Activated CD8-positive, alpha-beta memory T cell treated with anti-CD3 and anti-CD28 coated beads for 36 hours (primary cell): ENCODE results near the gene TGFBR3. TPM values are rescaled to one million over a fixed set of nuclear protein-coding genes. Genes with fewer than 3 reads are reported as not detected.

Source experiments
- CTCF ChIA-PET: fragments of 350-600 bp; sonication (Branson Sonifier 250); formaldehyde crosslinking; loops from one replicate; lab custom pipeline; 2021; ENCODE audit warnings: antibody characterized with exemption; lab: Charles Lee
- POLR2A ChIA-PET: fragments of 350-600 bp; sonication (Branson Sonifier 250); formaldehyde crosslinking; loops from one replicate; lab custom pipeline; 2021; ENCODE audit warnings: antibody characterized with exemption; lab: Charles Lee
- total RNA-seq, 2 experiments: library from RNA; stranded (reverse); gene quantifications; one replicate each; pipeline ENCODE4 v1.2.3, GENCODE V29; 2021

TGFBR3 gene
- total RNA-seq, 2 experiments from 2014 or later: 17.3 to 18.7 TPM

DNA sequence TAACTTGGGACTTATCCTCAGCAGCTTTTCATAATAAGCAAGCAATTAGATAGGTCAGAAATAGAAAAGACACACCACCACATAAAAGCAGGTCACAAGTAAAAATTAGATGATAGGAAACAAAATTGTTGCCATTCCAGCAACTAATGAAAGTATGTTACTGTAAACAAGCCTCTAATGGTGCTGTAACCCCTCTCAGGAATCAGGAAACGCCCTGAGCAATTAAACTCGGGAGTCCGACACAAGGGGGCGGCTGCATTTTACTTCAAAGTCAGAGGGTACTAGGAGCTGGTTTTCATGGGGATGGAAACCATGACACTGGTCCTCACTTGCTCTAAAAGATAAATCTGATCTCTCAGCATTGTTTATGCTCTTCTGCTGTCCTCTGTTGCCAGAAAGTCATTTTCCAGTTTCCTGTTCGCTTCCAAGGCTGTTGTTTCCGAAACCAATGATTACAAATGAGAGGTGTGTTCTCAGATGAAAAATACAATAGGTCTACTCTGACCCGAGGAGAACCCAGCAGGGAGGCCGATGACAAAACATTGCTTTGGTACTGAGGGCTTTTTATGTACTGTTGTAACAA is 93.4 kb downstream of the TGFBR3 start:
- ChIA-PET CTCF (no interaction called here), POLR2A (no interaction called here)

DNA sequence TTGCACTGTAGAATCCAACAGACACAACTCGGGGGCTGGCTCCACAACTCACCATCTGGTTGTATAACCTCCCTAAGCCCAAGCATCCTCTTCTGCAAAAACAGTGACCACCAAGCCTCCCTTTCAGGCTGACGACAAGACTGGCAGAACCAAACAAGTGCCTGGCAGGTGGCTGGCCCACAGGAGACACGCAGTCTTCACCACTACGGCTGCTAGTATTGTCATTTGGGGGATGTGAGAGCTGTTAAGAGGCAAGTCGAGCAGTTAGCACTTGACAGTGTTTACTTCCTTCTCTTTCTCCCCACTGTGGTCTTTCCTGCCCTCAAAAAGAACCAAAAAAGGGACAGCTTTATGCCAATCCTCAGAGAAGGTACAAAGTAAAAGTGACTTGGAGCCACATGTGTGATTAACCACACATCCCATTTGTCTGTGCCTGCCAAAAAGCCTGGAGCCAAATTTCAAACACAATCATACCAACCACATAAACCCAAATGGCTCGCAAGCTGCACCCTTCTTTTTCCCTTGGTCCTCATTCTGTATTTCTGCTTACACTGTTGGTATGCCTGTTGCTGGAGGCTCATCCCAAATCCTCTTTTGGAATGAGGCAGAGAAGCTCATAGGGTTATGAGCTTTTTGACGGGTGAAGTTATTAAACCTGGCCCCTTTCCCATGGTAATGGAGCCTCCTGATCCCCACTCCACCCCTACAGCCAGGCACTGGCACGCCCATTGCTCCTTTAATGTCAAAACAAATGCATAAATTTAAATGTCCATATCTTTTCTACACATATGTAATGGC is 94.1 kb downstream of the TGFBR3 start:
- POLR2A ChIA-PET: no interaction called here

DNA sequence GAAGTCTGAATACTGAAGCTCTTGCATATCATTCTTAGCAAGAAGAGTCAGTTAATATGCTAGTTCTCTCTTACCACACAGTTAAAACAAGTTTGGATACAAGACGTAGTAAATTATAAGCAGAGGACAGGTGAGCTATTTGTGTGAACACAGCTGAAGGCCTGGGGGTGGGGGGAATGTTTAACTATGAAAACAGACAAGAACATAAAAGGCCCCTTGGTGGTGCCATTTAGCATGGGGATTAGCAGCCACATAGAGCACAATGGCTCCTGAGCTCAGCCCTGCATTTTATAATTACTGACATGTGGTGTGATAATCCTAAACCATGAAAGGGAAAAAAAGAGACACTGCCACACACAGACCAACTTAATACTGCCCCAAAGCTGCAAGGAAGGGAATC is 94.8 kb downstream of the TGFBR3 start:
- CTCF ChIA-PET: interaction anchor here (0.5 to 0.7 kb wide), 3 partner anchors 21 to 333 kb away, joined by 3 to 4 read pairs (median 3); no protein-coding TSS in a partner anchor
- POLR2A ChIA-PET: no interaction called here

More for the DNA sequence above, 94.1 kb downstream of the TGFBR3 start:
- CTCF ChIA-PET: interaction anchor here (0.5 kb wide), 1 partner anchor 20 kb away, joined by 3 read pairs; no protein-coding TSS in a partner anchor

DNA sequence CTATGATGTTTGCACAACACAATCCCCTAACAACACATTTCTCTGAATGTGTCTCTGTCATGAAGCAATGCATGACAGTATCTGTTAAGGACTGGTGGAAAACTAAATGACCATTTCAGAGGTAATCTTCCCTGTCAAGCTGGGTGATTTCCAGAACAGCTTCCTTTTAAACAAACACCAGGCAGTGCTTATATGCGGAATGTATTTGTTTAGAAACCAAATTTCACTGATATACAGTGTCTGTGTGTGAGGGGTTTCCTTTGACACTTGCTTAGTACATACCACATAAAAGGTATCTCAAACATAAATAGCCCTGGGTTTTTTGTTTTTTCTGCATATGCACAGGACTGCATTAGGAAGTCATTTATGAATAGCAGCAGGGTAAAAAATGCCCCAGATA is 95.6 kb downstream of the TGFBR3 start:
- ChIA-PET CTCF (interaction anchor here (0.6 to 0.7 kb wide), 2 partner anchors 238 to 334 kb away, joined by 3 to 4 read pairs; no protein-coding TSS in a partner anchor), POLR2A (no interaction called here)

DNA sequence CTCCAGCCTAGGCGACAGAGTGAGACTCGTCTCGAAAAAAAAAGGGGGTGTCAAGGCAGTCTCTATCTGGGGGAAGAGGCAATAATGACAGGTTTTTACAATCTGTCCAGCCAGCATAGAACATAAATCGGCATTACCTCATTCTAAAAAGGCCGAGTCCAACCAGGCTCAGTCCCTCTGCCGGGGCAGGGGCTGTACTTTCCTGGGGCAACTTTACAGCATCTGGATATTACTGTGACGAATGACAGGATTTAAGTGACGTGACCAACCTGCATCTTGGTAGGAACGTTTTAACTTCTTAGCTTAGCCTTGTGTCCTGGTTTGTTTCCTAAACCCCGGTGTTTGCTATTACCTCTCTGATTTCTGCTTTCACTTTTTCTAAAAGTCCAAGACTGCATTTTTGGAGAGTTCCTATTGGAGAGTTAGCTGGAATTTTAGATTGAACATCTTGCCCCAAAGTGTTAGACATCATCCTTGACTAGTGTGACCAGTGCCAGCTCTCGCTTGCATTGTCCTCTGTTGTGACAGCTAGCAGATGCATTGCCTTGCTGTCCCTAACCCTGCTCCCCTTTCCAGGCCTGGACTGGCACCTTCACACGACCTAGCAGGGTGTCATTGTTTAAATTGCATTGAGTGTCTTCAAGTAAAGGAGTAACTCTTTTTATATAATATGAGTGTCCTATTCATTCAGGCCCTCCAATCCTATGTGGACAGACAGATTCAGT is 96.5 kb downstream of the TGFBR3 start:
- CTCF ChIA-PET: no interaction called here
- POLR2A ChIA-PET: no interaction called here

DNA sequence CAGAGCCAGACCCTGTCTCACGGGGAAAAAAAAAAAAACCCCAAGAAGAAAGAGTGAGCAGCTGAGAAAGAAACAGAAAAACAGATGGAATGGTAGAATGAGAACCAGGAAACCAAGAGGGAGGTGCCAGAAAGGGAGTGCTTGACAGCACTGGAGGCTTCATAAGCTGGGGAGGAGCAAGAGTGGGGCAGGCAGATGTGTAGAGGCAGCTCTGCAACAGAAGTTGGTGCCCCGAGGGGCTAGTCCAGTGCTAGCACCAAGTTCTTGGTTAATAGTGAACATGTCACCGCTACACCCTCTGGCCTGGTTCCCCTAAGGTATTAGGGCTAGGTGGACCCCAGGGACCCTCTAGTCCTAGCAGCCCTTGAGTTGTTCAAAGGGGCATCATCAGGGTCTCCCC is 98.0 kb downstream of the TGFBR3 start:
- ChIA-PET CTCF (no interaction called here), POLR2A (interaction anchor here (0.6 to 0.7 kb wide), 2 partner anchors 377 to 581 kb away, joined by 3 to 4 read pairs; no protein-coding TSS in a partner anchor)

DNA sequence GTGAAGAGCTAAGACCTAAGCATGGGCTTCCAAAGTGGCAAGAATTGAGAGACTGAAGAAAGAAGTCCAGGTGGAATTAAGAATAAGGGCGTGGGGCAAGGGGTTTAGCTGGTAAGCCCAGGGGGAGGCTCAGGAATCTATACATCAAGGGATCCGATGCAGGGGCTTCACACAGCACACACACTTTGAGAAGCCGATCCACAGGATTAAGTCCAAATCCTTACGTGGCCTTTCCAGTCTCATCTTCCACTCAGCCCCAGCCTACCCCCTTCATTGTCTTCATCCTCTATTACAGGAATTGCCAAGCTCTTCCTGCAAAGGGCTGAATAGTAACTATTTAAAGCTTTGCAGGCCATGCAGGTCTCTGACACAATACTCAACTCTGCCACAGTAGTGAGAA is 101.3 kb downstream of the TGFBR3 start:
- CTCF ChIA-PET: no interaction called here
- POLR2A ChIA-PET: no interaction called here

DNA sequence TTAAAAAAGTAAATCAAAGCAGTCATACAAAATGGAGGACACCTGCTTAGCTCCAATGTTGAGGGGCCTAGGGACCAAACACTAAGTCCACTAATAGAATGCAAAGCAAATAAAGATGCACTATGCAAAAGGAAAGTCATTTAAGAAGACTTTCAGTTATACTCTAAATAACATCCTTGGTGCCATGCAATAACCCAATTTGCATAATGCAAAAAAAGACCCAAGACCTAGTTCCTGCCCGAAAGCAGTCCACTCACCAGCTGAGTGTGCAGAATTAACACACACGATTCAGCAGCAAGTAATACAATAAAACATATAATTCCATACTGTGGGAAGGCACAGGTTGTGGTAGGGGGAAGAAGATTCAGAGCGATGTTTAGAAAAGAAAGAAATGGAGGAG is 101.8 kb downstream of the TGFBR3 start:
- POLR2A ChIA-PET: no interaction called here
- CTCF ChIA-PET: no interaction called here

DNA sequence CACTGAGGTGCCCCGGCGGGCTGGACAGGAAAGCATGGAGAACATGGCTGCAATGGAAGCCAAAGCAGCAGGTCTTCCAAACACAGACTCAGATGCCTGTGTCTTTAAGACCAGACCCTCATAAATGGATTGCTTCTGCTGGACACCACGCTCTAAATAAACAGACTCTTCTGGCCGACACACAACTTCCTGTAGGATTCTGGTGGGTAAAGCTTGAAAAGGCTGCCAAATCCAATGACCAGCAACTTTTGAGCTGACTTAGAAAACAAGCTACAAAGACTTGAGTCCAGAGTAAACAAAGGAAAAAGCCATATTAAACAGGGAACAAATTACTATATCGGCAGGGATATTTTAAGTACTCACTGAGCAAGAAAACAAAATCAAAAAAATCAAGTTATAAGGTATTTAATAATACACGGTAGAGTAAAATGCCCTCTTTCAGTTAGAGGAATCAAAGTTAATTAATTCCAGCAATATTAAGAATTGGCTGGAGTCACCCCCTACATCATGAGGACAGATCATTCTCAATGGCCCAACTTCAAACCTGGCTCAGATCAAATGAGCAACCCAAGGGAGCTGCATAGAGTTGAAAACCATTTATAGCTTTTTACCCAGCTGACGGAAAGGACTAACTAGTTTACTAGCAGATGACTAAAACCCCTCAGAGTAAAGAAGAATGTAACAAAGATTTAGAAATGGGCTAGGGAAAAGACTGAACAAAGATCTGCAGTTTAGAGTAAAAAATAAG is 102.4 kb downstream of the TGFBR3 start:
- CTCF ChIA-PET: no interaction called here
- POLR2A ChIA-PET: no interaction called here

DNA sequence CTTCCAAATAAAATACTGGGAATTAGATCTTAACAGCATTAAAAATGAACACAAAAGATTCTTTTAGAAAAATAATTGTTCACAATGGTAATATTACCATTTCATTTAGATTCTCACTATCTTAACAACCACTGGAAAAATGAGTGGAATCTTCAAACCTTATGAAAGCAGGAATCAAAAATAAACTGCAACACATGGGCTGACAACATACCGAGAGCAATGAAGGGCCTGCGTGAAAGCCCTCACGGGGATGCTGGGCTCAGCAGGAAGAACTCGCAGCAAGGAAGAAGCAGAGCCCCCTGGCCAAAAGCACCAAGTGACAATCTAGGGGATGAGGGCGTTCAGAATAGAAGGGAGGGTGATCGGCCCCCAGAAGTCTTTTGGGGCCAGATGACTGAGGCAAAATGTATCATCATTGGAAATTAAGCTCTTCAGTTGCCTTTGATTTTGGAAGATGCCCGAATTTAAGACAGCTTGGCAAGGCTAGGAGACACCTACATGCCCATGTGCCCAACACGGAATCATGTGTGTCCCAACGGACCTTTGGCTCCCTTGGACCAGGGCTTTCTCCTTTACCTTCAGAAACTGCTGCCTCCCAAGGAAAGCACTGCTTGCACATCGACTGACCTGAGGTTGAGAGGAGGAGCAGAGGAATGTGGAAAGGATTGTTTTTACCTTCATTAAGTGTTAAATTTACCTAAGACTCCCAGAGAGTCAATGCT is 103.9 kb downstream of the TGFBR3 start:
- ChIA-PET CTCF (no interaction called here), POLR2A (interaction anchor here (0.7 kb wide), 1 partner anchor 127 kb away, joined by 3 read pairs; no protein-coding TSS in a partner anchor)

DNA sequence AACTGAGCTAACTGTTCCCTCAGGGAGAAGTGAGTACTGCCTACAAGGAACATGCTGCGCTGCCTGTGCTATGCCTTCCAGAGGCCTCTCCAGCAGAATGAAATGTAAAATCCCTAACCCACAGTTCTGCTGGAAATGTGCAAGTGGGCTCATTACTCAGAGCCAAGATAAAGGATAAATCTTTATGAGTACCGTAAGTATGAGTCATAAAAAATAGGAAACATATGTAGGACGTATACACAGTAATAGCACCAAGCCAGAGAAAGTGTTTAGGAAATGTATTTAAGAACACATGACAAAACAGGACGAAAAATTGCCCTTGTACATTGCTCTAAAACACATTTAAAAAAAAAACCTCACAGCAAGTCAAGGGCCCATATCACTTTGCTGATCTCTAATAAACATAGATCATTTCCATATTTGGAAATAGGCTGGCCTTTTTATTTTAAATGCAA is 104.6 kb downstream of the TGFBR3 start:
- ChIA-PET POLR2A (interaction anchor here (0.7 kb wide), 1 partner anchor 127 kb away, joined by 3 read pairs; no protein-coding TSS in a partner anchor), CTCF (no interaction called here)

DNA sequence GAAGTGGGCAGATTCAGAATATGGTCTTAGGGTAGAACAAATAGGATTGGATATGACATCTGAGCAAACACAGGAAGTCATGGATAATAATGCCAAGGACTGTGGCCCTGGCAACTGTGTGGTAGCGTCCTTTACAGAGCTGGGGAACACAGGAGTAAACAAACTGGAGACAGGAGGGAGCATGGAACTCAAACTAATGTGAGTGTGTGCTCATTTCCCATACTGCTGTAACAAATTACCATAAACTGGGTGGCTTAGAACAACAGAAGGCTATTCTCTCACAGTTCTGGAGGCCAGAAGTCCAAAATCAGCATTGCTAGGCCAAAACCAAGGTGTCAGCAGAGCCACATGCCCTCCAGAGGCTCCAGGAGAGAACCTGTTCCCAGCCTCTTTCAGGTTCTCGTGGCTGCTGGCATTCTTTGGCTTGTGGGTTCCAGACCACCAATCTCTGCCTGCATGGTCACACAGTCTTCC is 106.4 kb downstream of the TGFBR3 start:
- ChIA-PET CTCF (interaction anchor here (0.7 kb wide), 1 partner anchor 614 kb away, joined by 5 read pairs; no protein-coding TSS in a partner anchor), POLR2A (no interaction called here)

DNA sequence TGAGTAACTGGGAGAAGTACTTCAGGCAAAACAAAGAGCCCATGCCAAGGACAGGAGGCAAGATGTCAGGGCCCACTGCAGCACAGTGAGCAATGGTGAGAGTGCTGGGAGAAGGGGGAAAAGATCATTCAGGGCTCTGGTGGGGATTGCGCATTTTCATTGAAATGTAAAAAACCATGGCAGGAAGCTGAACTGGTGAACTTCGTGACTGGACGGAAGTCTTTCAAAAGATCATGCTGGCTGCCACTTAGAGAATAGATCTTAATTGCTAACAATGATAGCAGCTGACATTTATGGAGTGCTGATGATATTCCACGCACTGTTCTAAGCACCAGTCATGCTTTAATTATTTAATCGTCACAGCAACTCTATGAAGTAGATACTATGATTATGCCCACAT is 107.0 kb downstream of the TGFBR3 start:
- ChIA-PET POLR2A (no interaction called here), CTCF (no interaction called here)

DNA sequence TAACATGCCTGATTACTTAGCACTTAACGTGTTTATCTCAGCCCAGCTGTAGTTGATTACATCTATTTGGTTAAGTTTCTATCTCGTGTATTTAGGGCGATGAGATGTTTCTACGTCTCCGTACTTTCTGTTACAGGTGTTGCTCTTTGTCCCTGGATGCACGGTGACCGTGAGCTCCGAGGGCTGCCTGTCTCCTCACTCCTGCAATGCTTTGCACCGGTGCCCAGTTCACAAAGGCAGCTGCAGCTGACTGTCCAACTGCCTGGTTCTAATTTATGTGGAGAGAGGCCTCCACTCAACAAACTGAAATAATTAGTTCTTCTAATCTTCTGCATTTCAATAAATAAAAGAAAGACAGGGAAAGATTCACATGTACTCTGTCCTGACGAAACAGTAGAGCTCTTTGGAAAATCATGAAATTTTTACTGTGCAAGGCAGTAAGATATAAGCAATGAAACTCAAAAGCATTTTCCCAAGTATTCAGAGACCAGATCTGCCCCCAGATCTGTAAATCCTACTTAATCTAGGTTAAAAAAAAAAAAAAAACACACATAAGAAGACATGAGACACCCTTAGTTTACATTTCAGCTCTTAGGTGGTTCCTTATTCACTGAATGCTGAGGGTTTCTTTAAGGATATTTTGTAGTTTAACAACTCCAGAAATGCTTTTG is 108.2 kb downstream of the TGFBR3 start:
- ChIA-PET POLR2A (no interaction called here), CTCF (no interaction called here)

DNA sequence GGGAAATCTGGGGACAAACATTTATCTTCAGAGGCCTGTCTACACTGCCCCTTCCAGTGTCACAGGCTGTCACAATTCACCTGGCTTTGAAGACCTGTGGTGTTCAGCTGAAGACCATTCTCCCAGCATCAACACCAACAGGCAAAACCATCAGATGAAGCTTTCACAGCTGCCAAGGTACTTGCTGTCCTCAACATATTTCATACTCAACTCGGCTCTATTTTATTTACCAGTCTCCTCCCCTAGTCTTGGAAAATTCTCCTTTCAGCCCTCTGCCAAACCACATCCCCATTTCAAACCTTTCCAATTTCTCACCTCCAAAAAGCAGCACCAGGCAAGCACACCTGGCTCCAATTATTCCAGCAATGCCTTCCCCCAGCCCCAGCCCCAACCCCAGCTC is 108.8 kb downstream of the TGFBR3 start:
- POLR2A ChIA-PET: no interaction called here
- CTCF ChIA-PET: no interaction called here

DNA sequence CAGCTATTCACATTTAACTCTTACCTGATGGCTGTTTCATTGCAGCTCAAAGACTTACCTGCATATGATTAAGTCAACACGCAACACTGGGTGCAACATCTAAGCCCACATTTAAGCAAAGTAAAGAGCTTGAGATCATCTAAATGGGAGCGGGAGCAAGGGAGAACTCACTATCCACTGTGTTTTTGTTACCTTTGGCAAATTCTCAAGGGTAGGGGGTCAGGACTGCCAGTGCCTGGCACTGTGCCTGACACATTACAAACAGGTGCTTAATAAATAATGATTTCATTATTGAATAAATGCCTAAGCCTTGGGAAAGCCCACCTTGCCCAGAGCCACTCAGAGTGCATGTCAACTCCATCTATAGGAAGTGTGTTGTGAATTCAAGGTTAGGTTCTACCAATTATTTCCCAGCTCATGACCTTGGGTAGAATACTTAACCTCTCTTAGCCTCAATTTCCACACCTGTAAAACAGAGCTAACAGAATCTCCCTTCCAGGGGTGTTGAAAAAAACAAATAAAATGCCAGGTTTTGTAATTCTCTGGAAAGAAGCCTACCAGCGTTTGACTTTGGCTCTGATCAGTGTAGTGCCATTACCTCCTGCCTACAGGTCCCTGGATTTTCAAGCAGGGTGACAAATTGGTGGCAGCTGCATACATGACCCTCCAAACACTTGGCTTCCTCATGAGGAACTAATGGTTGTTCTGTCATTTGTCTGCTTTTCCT is 109.7 kb downstream of the TGFBR3 start:
- CTCF ChIA-PET: interaction anchor here (0.5 kb wide), 1 partner anchor 62 kb away, joined by 3 read pairs; no protein-coding TSS in a partner anchor
- POLR2A ChIA-PET: no interaction called here

DNA sequence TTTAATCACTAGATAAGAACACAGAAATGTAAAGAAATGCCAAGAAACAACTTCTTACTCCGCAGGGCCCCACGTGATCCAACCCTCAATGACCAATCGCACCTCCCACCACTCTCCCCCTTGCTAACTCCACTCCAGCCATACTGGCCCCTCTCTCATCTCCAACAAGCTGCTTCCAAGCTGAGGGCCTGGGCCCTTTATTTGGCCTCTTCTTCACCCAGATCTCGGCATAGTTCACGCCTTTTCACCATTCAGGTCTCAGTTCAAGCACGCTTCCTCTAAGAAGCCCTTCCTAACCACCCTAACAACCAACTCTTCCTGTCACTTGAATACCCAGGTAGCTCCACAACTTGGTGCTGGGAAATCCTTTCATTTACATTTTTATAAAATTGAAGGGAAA is 110.7 kb downstream of the TGFBR3 start:
- POLR2A ChIA-PET: no interaction called here
- CTCF ChIA-PET: interaction anchor here (0.5 kb wide), 1 partner anchor 63 kb away, joined by 3 read pairs; no protein-coding TSS in a partner anchor
